K562 (cell line): Measurements from ENCODE around the gene SPAG16. TPM values are rescaled to one million over a fixed set of nuclear protein-coding genes. Genes with fewer than 3 reads are reported as not detected.
A peak's percentile ranks its signal among the peaks of the same experiment; 100 is the strongest.

Source experiments
- ARID1B ChIP-seq: fragments of 450-650 bp; IDR thresholded peaks from 2 replicates; pipeline ENCODE4 v1.6.1; 2016; ENCODE audit warnings: antibody characterized with exemption, mild to moderate bottlenecking, inconsistent platforms
- BMI1 ChIP-seq: fragments of 150-350 bp; IDR thresholded peaks from 2 replicates; pipeline ENCODE4 v1.6.1; 2014; ENCODE audit warnings: low read length
- CBX2 ChIP-seq: fragments of 200-600 bp; sonication (generic); IDR thresholded peaks from one replicate; pipeline ENCODE4 v1.6.1; 2012; ENCODE audit warnings: mild to moderate bottlenecking, low read length, inconsistent platforms; ENCODE audit not compliant: insufficient read depth, poor library complexity, severe bottlenecking
- HNRNPUL1 ChIP-seq: fragments of 200-400 bp; formaldehyde crosslinking; IDR thresholded peaks from 2 replicates; pipeline ENCODE4 v1.6.1; 2017; ENCODE audit warnings: low read length
- IRF9 ChIP-seq: fragments of 450-650 bp; IDR thresholded peaks from 2 replicates; pipeline ENCODE4 v1.6.1; 2016; ENCODE audit warnings: missing biosample characterization, missing genetic modification characterization
- L3MBTL2 ChIP-seq: fragments of 450-650 bp; IDR thresholded peaks from 2 replicates; pipeline ENCODE4 v1.6.1; 2016; ENCODE audit warnings: mild to moderate bottlenecking, moderate library complexity
- MAFF ChIP-seq: IDR thresholded peaks from 2 replicates; pipeline ENCODE4 v1.6.1; 2012; ENCODE audit warnings: low read length, improper control_type of control experiment
- MCM2 ChIP-seq: fragments of 450-650 bp; IDR thresholded peaks from 2 replicates; pipeline ENCODE4 v1.6.1; 2017; ENCODE audit warnings: low read depth, mild to moderate bottlenecking
- MGA ChIP-seq: fragments of 450-650 bp; IDR thresholded peaks from 2 replicates; pipeline ENCODE4 v1.6.1; 2016; ENCODE audit warnings: mild to moderate bottlenecking, moderate library complexity
- MYC ChIP-seq, 2 experiments: fragments of 250-450 bp in 1 of 2; sonication (Bioruptor Pico) in 1 of 2; IDR thresholded peaks; 2 replicates each; pipeline versions ENCODE4 v1.5.1 to v1.6.1; 2012 to 2021; ENCODE audit warnings: low read depth in 2 of 2, borderline replicate concordance in 1 of 2, improper control_type of control experiment in 1 of 2, low read length in 1 of 2, mild to moderate bottlenecking in 1 of 2, moderate library complexity in 1 of 2
- NCOR1 ChIP-seq: fragments of 450-650 bp; IDR thresholded peaks from 2 replicates; pipeline ENCODE4 v1.6.1; 2016; ENCODE audit warnings: mild to moderate bottlenecking, moderate library complexity
- RAD21 ChIP-seq, 2 experiments: fragments of 250-450 bp in 1 of 2; fragments of 450-650 bp in 1 of 2; sonication (Bioruptor Pico) in 1 of 2; formaldehyde crosslinking in 1 of 2; IDR thresholded peaks in 1 of 2; conservative IDR thresholded peaks in 1 of 2; 2 replicates each; pipeline versions ENCODE4 v1.4.0 to v1.8.0; 2020 to 2022; ENCODE audit warnings: mild to moderate bottlenecking in 2 of 2, moderate library complexity in 1 of 2
- SRSF3 ChIP-seq: fragments of 200-400 bp; formaldehyde crosslinking; IDR thresholded peaks from 2 replicates; pipeline ENCODE4 v1.6.1; 2016; ENCODE audit warnings: mild to moderate bottlenecking, low read length, moderate library complexity; ENCODE audit not compliant: insufficient read depth
- polyA plus RNA-seq, 8 experiments: library from polyadenylated mRNA; depleted of rRNA in 4 of 8; stranded (reverse) in 5 of 8; unstranded in 3 of 8; fragments of >200 nt; fragmentation: Nextera tagmentation in 2 of 8; fragmentation: Illumina TruSeq in 1 of 8; extraction: Ambion mirVana in 2 of 8; extraction: Trizol in 1 of 8; gene quantifications; 2 replicates each; pipeline versions ENCODE4 v1.2.1 to v1.2.3, GENCODE V29; 2011 to 2014; ENCODE audit warnings: inconsistent platforms in 1 of 8, missing spikeins in 1 of 8
- total RNA-seq, 7 experiments: library from RNA; depleted of rRNA in 6 of 7; stranded (reverse); fragments of >200 nt in 6 of 7; fragmentation: Illumina TruSeq in 2 of 7; extraction: Trizol in 2 of 7; gene quantifications; 2 replicates each; pipeline versions ENCODE4 v1.2.1 to v1.2.3, GENCODE V29; 2011 to 2021; ENCODE audit warnings: low replicate concordance in 1 of 7
- TF ChIP-seq, protein P1 (sequence below): fragments of 450-650 bp; IDR thresholded peaks from 2 replicates; pipeline ENCODE4 v1.6.1; 2016; ENCODE audit warnings: antibody characterized with exemption

The SPAG16 gene
- total and polyA plus RNA-seq, 9 of the 15 experiments (the other 6 are each of a cell fraction or from before 2014, with no cell fraction given): 0.98 to 5.9 (median 3.5) TPM

DNA sequence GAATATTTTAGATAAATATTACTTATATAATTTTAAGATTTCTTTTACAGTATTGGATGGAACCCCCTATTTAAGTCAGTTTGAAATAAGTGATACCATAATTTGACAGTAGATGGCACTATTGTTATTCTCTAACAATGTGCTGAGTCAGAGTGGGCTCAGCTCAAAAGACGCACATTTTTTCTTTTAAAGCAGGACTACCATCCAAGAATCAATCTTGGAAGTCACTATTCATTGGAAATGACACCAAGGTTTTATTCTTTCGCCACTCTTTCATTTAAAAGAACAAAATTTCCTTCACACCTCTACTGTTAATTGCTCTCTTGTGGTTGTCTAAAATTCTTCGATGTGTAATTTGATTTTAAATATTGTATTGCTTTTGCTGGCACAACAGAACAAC, 32.6 kb upstream of the SPAG16 start (continued):
- peak; percentile 65 to 77 for TF ChIP-seq RAD21 (CRISPR knock-in tag; conservative IDR thresholded peaks at IDR 0.05 in 1 of 2, IDR thresholded peaks at IDR 0.05 in 1 of 2)
- TF ChIP-seq IRF9 (tag): no peak
- TF ChIP-seq BMI1: no peak
- no peak for TF ChIP-seq SRSF3
- no peak for TF ChIP-seq NCOR1
- no peak for TF ChIP-seq ARID1B
- TF ChIP-seq MYC (IDR thresholded peaks at IDR 0.05; ENCODE audit: low read depth, low read length): no peak
- TF ChIP-seq MYC (CRISPR knock-in tag; IDR thresholded peaks at IDR 0.05; ENCODE audit: borderline replicate concordance, low read depth): no peak
- TF ChIP-seq, protein P1, sequence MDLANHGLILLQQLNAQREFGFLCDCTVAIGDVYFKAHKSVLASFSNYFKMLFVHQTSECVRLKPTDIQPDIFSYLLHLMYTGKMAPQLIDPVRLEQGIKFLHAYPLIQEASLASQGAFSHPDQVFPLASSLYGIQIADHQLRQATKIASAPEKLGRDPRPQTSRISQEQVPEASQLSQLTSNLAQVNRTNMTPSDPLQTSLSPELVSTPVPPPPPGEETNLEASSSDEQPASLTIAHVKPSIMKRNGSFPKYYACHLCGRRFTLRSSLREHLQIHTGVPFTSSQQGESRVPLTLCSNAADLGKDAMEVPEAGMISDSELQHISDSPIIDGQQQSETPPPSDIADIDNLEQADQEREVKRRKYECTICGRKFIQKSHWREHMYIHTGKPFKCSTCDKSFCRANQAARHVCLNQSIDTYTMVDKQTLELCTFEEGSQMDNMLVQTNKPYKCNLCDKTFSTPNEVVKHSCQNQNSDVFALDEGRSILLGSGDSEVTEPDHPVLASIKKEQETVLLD: no peak
- no peak for TF ChIP-seq MCM2
- no peak for TF ChIP-seq MGA
- TF ChIP-seq CBX2: no peak
- TF ChIP-seq HNRNPUL1: no peak
- TF ChIP-seq MAFF: peak; percentile 92
- TF ChIP-seq L3MBTL2: no peak
